ENCODE measurements around the gene TUBAL3.
A peak's percentile ranks its signal among the peaks of the same experiment; 100 is the strongest.

Gene TUBAL3

DNA sequence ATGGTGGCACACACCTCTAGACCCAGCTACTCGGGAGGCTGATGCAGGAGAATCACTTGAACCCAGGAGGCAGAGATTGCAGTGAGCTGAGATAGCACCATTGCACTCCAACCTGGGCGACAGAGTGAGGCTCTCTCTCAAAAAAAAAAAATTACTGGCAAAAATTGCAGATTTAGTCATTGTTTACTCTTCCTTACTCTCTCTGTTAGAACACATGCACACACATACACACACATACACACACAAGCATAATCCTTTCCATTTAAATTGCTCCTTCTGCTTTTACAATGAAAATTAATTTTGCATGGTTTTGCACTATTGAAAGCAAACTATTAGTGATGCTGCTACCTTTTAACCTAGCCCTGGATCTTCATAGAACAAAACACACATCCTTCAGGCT is 55.3 kb downstream of the TUBAL3 start:
- H3K4me3 ChIP-seq (ENCODE audit: low read depth, low read length): no peak overlapping the region
- TF ChIP-seq MYC (IDR thresholded peaks at IDR 0.05; ENCODE audit: low read depth, low read length): no peak
- TF ChIP-seq MAX (IDR thresholded peaks at IDR 0.05; ENCODE audit: low read depth, low read length): no peak
- no peak for TF ChIP-seq CTCF (IDR thresholded peaks at IDR 0.05; ENCODE audit: low read depth, low read length)
- no peak for TF ChIP-seq POLR2A (IDR thresholded peaks at IDR 0.05; ENCODE audit: extremely low read depth, insufficient read length)
- DNase-seq (ENCODE audit: low read depth): no peak

- TF ChIP-seq CTCF (IDR thresholded peaks at IDR 0.05; ENCODE audit: low read depth, low read length) (no peak), POLR2A (IDR thresholded peaks at IDR 0.05; ENCODE audit: extremely low read depth, insufficient read length) (no peak), MAX (IDR thresholded peaks at IDR 0.05; ENCODE audit: low read depth, low read length) (no peak), MYC (IDR thresholded peaks at IDR 0.05; ENCODE audit: low read depth, low read length) (no peak)
- DNase-seq (ENCODE audit: low read depth): no peak
- H3K4me3 ChIP-seq (ENCODE audit: low read depth, low read length): no peak overlapping the region
These were observed 57.7 kb downstream of the TUBAL3 start for GRCh38 chr10:5346881-5347280.

DNA sequence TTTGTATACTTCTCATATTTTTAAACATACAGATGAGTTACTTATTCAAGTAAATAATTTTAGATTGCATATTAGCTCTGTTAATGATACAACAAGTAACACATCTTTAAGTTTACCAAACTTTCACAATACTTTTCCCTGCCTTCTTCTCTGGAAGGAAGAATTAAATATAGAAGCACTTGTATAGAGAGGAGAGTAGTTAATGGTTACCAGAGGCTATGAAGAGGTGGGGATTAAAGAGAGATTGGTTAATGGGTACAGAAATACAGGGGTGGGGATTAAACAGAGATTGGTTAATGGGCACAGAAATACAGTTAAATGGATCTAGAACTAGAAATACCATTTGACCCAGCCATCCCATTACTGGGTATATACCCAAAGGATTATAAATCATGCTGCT is 59.9 kb downstream of the TUBAL3 start:
- H3K4me3 ChIP-seq (ENCODE audit: low read depth, low read length): no peak overlapping the region
- no peak for TF ChIP-seq POLR2A (IDR thresholded peaks at IDR 0.05; ENCODE audit: extremely low read depth, insufficient read length)
- TF ChIP-seq CTCF (IDR thresholded peaks at IDR 0.05; ENCODE audit: low read depth, low read length): no peak
- TF ChIP-seq MAX (IDR thresholded peaks at IDR 0.05; ENCODE audit: low read depth, low read length): no peak
- TF ChIP-seq MYC (IDR thresholded peaks at IDR 0.05; ENCODE audit: low read depth, low read length): no peak
- DNase-seq (ENCODE audit: low read depth): no peak

GRCh38 chr10:5343979-5344378 is 60.6 kb downstream of the TUBAL3 start:
- no peak overlapping the region for H3K4me3 ChIP-seq (ENCODE audit: low read depth, low read length)
- TF ChIP-seq POLR2A (IDR thresholded peaks at IDR 0.05; ENCODE audit: extremely low read depth, insufficient read length): no peak
- TF ChIP-seq CTCF (IDR thresholded peaks at IDR 0.05; ENCODE audit: low read depth, low read length): no peak
- TF ChIP-seq MYC (IDR thresholded peaks at IDR 0.05; ENCODE audit: low read depth, low read length): no peak
- no peak for TF ChIP-seq MAX (IDR thresholded peaks at IDR 0.05; ENCODE audit: low read depth, low read length)
- no peak for DNase-seq (ENCODE audit: low read depth)

DNA sequence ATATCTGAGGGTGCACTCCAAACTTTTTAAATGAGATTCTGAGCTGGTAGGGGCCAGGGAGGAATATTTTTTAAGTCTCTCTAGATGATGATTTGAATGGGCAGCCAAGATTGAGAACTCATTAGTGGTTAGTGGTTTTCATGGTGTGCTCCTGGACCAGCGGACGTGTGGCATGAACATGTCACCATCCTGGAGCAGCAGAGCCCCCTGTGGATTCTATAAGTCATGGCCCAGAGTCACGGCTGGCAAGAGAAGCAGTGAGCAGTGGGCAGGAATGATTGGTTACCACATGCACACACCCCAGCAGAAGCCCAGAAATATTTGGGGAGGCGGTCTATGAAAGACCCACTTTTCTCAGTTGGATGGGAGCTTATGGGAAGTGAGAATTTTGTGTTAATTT is 61.1 kb downstream of the TUBAL3 start:
- TF ChIP-seq MYC (IDR thresholded peaks at IDR 0.05; ENCODE audit: low read depth, low read length): no peak
- TF ChIP-seq CTCF (IDR thresholded peaks at IDR 0.05; ENCODE audit: low read depth, low read length): peak; percentile 29
- H3K4me3 ChIP-seq (ENCODE audit: low read depth, low read length): no peak overlapping the region
- peak; percentile 39 for DNase-seq (ENCODE audit: low read depth)

All from NB4 (cell line).